HG02970 (cell line): ENCODE measurements around the gene SLC2A9.

Source experiments
- ATAC-seq: cut with Tn5 transposase; IDR thresholded peaks from one replicate; pipeline ENCODE4 v1.9.1; 2021; ENCODE audit warnings: mild to moderate bottlenecking, moderate library complexity, moderate number of reproducible peaks; ENCODE audit not compliant: unreplicated experiment, low FRiP score

The SLC2A9 gene

DNA sequence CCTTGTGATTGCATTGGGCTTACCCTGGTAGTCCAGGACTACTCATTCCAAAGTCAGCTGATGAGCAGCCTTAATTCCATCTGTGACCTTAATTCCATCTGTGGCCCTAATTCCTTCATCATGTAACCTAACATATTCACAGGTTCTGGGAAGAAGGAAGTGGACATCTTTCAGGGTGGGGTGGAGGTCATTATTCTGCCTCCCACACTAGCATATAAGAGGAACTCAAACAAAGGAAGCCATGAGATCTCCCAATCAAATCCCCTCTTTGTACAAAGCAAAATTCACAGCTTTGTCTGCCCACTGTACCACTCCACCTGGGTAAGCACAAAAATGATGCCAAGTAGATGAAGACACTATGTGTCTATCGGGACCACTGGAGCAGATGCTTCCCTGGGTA lies 87.3 kb downstream of the SLC2A9 start:
- no peak for ATAC-seq

DNA sequence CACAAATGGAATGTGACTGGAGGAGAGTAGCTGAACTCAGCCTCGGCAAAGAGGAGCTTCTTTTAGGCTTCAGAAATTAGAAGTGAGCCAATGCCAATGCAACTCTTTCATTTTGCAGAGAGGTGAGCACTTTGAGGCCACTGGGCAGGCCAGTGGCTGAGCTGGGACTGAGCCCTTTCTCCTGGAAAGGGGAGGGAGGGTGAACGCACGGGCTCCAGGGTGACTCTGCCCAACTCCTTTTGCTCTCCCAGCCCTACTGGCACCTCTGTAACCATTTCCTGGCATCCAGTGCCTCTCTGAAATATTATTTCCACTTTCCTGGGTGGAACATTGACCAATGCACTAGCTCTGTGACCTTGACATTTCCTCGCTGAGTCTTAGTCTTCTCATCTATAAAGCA lies 88.1 kb downstream of the SLC2A9 start:
- no peak for ATAC-seq

GRCh38 chr4:9932771-9933170 lies 88.5 kb downstream of the SLC2A9 start:
- no peak for ATAC-seq

- no peak for ATAC-seq
Observed at GRCh38 chr4:9931146-9931545, 90.2 kb downstream of the SLC2A9 start.

- ATAC-seq = no peak
Observed at GRCh38 chr4:9929111-9929510, 92.2 kb downstream of the SLC2A9 start.

DNA sequence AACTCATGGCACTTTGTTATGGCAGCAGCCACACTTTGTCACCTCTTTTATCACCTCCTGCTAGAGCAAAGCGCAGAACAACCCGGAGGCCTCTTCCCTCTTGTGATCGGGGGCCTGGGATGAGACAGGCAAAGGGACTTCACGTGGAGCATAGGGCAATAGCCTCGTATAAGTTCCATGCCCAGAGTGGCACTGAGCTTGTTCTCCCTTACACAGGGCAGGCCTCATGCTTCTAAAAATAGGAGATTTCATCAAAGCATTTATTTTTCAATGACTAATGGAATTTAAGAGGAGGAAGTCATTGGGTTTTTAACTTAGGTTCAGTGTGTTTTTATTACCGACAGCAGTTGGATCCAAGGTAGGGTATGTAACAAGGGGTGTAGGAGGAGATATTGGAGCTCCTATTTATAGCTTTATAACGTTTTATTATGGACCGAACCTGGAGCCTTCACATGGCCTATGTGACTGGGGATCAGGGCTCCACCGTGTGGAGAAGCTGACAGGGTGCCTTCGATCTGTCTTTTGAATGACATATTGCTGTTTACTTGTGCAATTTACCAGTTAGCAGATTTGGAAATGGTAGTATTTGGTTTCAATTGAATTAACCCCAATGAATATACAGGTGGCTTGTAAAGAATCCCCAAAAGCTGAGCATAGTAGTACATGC lies 93.8 kb downstream of the SLC2A9 start:
- ATAC-seq = no peak

GRCh38 chr4:9926586-9926985 lies 94.7 kb downstream of the SLC2A9 start:
- no peak for ATAC-seq

DNA sequence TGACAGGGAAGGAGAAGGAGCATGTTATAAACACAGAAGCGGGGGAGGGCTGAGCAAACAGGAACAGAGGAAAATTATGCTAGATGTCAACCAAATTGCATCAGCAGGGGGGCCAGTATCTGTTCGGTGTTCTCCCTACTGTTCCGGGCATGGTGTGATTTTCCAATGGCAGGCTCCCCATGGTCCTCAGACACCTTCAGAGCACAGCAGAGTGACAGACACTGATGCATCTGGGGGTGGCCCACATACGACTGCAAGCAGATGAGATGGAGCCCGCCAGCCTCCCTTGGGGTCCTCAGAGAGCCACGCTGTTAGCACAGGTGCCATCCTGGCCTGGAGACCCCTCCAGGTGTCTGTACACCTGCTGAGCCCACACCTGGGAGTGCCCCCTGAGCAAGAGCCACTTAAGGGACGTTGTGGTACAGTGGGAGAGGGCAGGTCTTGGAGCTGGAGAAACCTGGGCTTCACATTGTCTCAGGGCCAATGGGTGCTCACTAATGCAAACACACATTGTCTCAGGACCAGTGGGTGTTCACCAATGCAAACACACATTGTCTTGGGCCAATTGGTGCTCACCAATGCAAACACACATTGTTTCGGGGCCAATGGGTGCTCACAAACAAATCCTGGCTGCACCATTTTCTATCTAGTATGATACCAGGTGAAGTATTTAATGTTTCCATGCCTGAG lies 95.4 kb downstream of the SLC2A9 start:
- no peak for ATAC-seq

DNA sequence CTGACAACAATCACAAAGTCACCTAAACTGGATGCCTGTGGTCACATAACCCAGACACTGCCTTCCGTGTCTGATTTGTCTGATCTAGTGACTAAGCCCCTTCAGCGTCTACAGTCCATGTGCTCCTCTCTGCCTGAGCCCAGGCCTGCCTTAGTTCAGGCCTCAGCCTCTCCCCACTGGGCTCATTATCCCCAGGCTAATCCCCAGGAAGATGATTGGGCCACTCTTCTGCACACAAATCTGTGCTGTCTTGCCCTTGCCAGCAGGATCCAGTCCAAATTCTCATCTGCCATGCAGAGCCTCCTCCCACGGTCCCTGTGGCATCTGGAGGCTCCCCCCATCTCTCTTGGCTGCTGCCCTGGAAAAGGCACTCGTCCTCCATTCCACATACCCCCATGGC lies 96.5 kb downstream of the SLC2A9 start:
- no peak for ATAC-seq

- ATAC-seq = no peak
Observed at GRCh38 chr4:9923195-9923812, 98.0 kb downstream of the SLC2A9 start.

DNA sequence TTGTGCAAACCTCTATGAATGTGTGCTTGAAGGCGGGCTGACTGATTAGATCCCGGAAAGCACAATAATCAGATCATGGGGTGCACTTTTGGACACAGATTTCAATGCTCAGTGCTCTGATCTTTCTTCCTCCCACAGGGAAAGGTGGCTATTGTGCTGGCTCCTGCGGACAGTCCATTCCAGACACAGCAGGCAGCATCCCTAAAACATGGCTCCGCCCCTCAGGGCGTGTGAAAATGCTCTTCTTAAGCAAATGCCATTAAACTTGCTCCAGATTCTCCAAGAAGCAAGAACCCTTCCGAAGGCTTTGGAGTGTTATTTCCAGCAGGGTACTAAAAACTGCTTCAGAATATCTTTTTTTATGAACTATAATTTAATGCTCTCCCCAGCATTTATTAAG lies 100.0 kb downstream of the SLC2A9 start:
- ATAC-seq = no peak

- no peak for ATAC-seq
Observed at GRCh38 chr4:9920029-9920428, 101.3 kb downstream of the SLC2A9 start.

DNA sequence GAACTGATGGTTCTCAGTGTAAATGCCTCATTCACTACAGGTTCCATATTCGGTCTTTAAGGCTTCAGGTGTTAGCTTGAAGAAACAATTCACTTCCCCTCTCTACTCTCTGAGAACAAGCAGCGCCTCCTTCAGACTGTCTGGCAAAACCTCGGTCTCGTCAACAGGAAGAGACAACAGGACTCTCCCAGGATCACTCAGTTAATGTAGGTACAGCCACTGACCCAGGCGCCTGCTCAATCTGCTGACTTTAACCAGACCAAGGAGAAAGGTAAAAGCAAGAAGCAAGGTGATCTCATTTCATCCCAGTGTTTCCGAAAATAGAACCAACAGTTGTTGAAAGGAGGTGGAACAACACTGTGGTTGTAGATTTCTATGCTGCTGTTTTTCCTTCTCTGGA lies 102.2 kb downstream of the SLC2A9 start:
- ATAC-seq = no peak

DNA sequence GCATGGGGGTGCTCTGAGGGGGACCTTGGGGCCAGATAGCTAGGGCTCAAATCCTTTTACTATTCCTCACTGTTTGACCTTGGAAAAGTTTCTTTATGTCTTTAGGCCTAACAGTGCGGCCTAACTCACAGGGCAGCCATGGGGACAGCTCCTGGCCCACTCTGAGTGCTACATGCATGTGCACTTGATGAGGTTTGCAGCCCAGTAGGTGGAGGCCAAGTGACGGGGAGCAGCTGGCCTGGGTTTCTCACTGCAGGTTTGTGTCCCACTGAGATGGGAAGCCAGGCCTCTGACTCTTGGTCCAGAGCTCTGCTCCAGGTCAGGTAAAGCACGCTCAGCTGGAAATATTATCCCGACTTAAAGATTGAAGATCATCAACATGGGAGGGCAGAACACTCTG lies 102.8 kb downstream of the SLC2A9 start:
- ATAC-seq = no peak

- no peak for ATAC-seq
Observed at GRCh38 chr4:9916937-9917336, 104.4 kb downstream of the SLC2A9 start.

DNA sequence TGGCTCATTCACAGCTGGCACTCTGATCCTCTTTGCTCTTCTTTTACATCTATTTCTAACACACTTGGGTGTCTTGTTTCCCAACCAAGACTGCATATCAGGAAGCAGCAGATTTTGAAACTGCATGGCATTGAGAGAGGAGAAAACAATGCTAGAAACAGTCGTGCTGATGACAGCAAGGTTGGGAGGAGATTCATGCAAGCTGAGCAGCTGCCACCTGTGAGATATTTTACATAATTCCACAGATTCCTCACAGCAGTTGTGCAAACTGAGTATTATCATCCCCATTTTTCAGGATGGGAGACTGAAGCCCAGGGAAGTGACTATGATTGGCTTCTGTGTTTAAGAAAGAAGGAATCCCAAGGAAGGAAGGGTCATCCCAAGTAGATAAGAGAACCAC lies 105.0 kb downstream of the SLC2A9 start:
- ATAC-seq = no peak

GRCh38 chr4:9913846-9914245 lies 107.5 kb downstream of the SLC2A9 start:
- ATAC-seq = no peak

GRCh38 chr4:9906996-9907395 lies 114.3 kb downstream of the SLC2A9 start:
- no peak for ATAC-seq

DNA sequence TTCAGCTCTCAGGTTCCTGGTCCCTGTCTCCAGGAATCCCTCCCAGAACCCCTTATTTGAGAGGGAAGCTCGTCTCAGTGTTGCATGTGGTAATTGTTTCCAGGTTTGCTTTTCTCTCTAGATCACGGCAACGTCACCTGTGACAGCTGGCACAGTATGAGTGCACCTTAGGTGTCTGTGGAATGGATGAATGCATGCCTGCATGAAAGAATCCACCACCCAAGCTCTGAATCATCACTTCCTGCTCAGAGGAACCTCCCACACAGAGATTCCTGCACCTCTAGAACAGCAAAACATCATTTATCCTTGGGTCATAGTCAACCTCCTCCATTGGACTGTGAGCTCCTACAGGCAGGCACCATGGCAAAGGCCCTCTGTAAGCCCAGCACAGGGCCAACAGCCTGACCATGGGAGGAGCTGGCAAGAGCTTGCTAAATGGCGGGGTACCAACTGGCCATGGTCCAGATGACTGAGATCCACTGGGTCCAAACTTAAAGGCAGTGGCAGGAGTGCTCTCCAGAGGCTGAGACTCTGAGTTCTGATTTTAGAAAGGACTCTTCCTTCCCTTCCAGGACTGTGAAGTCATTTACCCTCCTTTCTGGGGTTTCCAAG lies 116.2 kb downstream of the SLC2A9 start:
- ATAC-seq = no peak

GRCh38 chr4:9903317-9903716 lies 118.0 kb downstream of the SLC2A9 start:
- ATAC-seq = no peak

- ATAC-seq = no peak
Observed at GRCh38 chr4:9901257-9901656, 120.0 kb downstream of the SLC2A9 start.
